SHP77 (cell line): ENCODE results near the gene UBE2J2.

ENCODE experiments used
- DNase-seq, 2 experiments: peaks; one replicate each; lab custom pipeline; 2025; lab: John Stamatoyannopoulos, UW

UBE2J2 gene

GRCh38 chr1:1309251-1310108, 35.8 kb upstream of the UBE2J2 start:
- DNase-seq, result no peak

DNA sequence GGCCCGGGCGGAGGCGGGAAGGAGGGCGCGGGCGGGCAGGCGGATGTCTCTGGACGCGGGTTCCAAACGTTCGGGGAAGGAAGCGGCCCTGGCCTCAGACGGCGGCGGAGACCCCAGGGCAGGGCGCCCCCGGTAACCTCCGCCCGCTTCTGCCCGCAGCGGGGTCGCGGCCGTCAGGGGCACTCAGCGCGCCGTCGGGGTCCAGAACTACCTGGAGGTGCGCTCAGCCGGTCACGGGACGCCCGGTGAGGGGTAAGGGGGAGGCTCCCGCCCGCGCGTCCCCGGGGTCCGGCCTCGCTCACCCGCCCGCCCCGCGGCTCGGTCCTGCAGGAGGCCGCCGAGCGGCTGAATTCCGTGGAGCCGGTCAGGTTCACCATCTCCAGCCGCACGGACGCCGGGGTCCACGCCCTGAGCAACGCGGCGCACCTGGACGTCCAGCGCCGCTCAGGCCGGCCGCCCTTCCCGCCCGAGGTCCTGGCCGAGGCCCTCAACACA, 35.1 kb upstream of the UBE2J2 start:
- DNase-seq, result no peak

DNA sequence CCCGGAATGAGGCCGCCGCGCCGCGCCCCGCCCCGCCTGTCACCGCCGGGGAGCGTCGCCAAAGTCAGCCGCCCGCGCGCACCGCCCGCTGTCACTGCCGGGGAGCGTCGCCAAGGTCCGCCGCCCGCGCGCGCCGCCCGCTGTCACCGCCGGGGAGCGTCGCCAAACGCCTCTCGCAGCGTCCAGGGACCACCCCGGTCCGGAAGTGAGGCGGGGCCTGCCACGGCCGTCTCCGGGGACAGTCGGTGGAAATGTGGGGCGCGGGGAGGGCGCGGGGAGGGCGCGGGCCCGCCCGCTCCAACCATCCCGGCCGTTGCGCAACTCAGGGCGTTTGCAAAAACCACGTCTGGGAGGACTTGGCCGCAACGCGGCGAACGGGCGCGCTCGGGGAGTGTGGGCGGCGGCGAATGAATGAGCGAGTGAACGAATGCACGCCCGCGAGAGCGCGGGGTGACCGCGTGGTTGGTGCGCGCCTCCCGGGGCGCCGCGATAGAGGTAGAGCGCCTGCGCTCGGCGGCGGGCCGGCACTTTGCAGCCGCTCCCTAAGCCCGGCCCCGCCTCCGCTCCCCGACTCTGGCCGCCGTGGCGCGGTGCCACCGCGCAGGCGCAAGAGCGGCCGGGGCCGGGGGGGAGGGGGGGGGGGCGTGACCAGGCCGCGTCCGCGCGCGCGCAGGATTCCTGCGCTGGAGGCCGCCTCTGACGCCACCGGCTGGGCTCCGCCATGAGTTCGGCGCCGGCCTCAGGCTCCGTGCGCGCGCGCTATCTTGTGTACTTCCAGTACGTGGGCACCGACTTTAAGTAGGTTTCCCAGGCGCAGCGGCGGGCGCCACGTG, 34.5 kb upstream of the UBE2J2 start, which contains the start of the genes ACAP3 and PUSL1:
Gene ACAP3, minus strand, starts transcription at position 8 of the 833 bp plus-strand sequence. CDS start 115 bp downstream, outside the sequence.
Gene PUSL1, plus strand, starts transcription at position 675 of the 833 bp plus-strand sequence. Its CDS starts 47 bp downstream, at position 722.
- peak; percentile 74 to 87 for DNase-seq

DNA sequence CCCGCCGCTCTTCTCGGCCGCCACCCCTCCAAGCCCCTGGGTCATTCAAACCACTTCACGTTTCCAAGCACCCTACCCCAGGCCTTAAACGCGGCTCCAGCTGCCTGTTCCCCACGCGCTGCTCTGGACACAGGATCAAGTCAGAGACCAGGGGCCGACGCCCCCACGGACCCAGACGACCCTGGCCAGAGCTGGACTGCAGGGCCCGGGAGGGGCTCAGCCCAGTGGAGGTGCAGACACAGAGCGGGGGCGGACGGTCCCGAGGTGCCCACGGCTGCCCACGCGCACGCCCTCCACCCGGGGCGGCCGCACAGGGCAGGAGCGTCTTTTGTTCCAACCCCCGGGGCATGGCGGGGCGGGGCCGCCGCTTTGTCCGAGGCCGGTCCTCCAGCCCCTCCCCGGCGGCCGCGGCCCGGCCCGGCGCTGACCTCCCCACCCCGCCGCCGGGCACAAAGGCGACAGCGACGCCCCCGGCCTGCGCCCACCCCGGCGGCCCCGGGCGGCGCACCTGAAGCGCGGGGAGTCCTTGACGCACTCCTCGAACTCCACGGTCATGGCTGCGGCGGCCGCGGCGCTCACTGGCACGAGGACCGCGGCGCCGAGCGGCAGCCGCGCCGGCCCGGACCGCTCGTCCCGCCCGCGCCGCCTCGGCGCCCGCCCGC, 33.7 kb upstream of the UBE2J2 start:
- DNase-seq, result no peak

GRCh38 chr1:1306661-1307260, 33.1 kb upstream of the UBE2J2 start:
- DNase-seq, result no peak

DNA sequence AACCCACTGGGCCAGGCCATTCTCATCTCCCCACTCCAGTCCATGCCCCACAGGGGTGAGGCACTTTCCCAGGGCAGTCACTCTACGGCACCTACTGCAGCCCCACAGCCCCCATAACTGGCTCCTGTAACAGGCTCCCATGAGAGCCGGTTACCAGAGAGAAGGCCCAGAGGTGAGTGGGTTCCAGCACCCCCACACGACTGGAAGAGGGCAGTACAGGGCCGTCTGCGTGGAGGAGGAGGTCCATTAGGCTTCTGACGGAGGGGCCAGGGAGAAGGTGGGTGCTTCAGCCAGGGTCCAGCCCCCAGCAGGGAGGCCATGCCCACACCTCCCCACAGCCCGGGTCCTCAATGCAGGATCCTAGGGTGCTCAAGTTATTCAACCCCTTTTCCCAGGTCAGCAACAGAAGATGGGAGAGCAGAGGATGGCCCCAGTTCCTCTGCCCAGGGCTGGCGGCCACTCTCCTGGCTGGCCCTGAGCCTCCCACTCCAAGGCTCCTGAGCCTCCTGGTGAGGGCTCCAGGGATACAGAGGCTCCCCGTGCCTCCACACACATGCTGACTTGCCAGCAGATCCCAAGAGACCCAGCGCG, 32.5 kb upstream of the UBE2J2 start:
- DNase-seq, result no peak

DNA sequence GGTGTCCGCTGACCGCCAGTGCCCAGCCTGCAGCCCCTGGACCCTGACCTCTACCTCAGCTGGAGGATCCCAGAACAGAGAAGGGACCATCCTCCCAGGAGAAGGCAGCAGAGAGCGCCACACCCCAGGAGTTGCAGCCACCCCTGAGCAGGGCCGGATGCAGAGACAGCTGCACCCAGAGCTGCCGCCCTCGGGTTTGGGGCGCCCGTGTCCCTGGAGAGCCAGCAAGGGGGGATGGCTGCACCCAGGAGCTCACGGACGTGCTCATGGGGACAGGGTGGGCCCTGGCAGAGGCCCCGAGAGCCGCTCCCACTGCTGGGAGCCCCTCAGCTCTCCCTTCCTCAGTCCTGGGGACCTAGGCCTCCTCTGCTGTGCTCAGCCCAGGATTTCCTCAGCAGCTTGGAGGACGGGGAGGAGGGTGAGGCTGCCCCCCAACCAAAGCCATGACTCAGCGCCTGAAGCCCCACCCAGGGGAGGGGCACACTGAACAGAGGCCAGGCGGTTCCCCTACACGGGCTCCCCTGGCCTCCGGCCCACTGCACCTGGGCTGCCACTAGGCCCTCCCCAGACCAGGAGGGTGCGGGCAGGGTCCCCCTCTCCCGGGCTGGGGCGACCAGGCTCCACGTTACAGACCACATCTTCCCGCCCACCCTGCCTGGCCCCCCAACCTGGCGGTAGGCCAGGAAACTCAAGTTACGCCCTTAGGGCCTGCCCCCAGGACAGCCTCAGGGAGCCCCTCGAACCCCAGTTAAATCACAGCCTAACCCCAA, 31.8 kb upstream of the UBE2J2 start:
- peak; percentile 51 to 55 for DNase-seq

- DNase-seq, result peak; percentile 84 to 86
Observed at GRCh38 chr1:1304331-1305299, 31.0 kb upstream of the UBE2J2 start.

- DNase-seq, result no peak
Observed at GRCh38 chr1:1303736-1304135, 30.1 kb upstream of the UBE2J2 start.

DNA sequence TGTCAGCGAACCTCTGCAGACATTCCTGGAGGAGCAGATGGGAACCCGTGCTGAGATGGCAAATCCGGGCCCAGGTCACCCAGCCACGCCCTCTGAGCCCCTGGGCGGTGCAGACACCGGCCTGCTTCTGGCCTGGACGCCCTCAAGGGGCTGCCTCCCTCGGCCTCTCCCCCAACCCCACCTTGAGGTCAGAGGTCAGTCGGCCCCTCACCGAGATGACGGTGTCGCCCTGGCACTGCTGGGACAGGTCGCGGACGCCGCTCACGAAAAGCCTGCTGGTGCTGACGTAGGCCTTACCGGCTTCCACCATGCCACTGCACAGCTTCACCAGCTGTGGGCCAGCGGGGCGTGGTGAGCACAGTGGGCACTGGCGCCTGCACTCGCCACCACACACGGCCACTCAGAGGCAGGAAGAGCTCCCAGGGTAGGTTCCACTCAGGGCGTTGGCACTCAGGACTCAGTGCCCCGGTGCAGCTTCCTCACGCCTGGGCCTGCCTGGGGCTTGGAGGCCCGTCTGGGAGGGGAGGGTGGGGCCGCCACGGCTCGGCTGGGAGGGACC, 29.4 kb upstream of the UBE2J2 start:
- DNase-seq, result no peak

DNA sequence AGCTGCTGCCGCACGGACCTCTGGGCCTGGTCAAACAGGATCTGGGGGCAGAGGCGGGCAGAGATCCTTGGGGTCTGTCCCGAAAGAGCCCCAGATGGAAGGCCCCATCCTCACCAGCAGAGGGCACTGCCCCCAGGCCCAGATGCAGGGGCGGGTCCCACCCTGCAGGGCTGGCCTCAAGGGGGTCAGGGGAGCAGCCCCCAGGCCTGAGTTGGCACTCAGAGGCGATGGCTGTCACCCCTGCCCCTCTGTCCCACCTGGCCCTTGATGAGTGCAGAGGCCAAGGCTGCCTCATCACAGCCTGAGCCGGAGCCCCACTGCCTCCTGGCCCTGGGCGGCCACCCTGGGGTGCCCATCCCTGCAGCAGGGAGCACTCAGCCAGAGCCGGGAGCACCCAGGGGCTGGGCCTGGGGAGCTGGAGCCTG, 28.4 kb upstream of the UBE2J2 start:
- DNase-seq, result no peak

GRCh38 chr1:1300352-1300739, 26.7 kb upstream of the UBE2J2 start:
- DNase-seq, result no peak

DNA sequence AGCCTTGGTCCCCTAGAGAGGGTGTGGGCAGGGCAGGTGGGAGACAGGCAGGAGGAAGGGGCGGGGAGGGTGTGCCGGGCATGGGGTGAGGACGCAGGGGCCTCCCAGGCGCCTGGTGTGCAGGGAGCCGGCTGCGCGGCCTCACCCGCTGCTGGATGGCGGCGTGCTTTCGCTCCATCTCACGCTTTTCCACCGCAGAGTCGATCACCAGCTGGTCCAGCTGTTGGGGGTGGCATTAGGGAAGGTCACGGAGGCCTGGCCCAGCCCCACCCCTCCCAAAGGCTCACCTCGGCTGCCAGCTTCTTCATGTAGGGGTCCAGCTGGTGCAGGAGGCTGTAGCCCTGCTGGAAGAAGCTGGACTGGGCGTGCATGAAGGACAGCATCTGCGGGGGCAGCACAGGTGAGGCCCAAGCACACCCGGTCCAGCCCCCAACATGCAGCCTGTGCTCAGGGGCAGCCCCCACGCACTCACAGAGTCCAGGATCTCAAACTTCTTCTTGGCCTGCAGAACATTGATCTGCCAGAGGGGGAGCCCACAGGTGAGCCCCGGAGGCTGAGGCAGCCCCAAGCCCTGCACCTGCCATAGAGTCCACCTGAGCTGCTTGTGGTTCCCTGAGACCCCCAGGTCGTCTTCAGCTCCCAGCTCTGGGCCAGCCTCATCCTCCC, 26.2 kb upstream of the UBE2J2 start:
- no peak for DNase-seq

GRCh38 chr1:1298861-1299685, 25.4 kb upstream of the UBE2J2 start:
- DNase-seq, result peak in 1 of 2 experiments; percentile 67

- no peak for DNase-seq
Observed at GRCh38 chr1:1297802-1298424, 24.3 kb upstream of the UBE2J2 start.

- DNase-seq, result no peak
Observed at GRCh38 chr1:1296070-1297061, 22.7 kb upstream of the UBE2J2 start.
